ENCODE results near the gene IFT52.
"Not testable (repeated sequence)": the region's sequence is repeated elsewhere in the genome, so short reads cannot be mapped to it uniquely, and the experiment has no call there.

Gene IFT52

DNA sequence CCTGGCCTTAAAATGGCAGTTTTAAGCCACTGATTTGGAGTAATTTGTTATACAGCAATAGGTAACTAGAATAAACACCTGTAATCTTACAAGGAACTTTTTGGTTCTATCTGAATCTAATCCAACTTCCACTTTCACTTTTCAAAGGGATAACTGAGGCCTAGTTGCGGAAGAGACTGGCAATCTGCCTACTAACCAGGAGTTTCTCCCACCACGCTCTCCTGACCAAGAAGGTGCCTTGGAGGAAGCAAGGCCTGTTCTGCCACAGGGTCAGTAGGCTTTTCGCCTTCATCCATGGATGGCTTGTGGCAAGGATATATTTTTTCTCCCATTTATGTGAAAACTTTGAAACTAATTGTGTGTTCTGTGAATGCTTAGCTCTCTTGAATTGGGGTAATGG lies 63.2 kb downstream of the IFT52 start:
- no peak for ATAC-seq

DNA sequence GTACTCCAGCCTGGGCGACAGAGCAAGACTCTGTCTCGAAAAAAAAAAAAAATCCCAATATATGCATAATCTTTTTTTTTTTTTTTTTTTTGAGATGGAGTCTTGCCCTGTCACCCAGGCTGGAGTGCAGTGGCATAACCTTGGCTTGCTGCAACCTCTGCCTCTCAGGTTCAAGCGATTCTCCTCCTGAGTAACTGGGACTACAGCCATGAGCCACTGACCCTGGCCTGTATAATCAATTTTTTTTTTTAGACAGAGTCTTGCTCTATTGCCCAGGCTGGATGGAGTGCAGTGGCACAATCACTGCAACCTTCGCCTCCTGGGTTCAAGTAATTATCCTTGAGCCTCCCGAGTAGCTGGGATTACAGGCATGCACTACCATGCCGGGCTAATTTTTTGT lies 64.4 kb downstream of the IFT52 start:
- ATAC-seq: not testable (repeated sequence)

DNA sequence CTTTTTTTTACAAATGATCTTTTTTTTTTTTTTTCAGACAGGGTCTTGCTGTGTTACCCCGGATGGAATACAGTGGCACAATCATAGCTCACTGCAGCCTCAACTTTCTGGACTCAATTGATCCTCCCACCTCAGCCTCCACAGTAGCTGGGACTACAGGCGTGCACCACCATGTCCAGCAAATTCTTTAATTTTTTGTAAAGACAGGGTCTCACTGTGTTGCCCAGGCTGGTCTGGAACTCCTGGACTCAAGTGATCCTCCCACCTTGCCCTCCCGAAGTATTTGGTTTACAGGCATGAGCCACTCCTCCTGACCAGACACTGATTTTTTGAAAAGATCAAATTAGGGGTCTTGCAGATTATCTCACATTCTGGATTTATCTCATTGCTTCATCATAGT lies 65.2 kb downstream of the IFT52 start:
- ATAC-seq: no peak

DNA sequence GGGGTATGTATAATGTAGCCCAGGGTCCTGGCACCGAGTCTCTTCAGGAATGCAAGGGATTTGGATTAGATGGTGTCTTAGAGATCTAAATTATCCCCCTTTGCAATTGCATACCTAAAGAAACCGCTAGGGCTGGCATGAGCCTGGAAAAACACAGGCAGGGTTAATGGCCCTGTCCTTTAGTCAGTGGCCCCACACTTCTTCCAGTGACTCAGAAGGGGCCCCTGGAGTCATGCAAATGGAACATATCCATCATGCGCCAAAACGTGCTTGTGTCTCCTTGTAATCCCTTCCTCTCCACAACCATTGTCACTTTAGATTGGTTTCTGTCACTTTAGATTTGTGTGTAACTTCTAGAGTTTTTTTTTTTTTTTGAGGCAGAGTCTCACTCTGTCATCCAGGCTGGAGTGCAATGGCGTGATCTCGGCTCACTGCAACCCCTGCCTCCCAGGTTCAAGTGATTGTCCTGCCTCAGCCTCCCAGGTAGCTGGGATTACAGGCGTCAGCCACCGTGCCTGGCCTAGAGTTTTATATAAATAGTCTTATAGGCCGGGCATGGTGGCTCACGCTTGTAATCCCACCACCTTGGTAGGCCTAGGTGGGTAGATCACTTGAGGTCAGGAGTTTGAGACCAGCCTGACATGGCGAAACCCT lies 67.5 kb downstream of the IFT52 start:
- peak; percentile 72 to 74 for ATAC-seq

DNA sequence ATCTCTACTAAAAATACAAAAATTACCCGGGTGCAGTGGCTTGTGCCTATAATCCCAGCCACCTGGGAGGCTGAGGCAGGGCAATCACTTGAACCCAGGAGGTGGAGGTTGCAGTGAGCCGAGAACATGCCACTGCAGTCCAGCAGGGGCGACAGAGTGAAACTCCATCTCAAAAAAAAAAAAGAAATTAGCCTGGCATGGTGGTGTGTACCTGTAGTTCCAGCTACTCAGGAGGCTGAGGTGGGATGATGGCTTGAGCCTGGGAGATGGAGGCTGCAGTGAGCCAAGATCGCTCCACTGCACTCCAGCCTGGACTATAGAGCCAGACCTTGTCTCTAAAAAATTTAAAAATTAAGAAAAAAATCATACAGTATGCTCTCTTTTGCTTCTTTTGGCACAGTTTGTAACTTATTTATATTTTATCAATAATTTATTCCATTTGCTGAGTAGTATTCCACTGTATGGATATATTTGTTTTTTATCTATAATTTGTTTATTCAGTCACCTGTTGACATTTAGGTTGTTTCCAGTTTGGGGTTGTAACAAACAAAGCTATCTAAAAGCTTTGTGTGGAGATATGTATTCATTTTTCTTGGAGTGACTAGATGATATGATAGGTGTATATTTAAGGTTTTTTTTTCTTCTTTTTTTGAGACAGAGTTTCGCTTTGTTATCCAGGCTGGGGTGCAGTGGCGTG lies 68.1 kb downstream of the IFT52 start:
- no peak for ATAC-seq

DNA sequence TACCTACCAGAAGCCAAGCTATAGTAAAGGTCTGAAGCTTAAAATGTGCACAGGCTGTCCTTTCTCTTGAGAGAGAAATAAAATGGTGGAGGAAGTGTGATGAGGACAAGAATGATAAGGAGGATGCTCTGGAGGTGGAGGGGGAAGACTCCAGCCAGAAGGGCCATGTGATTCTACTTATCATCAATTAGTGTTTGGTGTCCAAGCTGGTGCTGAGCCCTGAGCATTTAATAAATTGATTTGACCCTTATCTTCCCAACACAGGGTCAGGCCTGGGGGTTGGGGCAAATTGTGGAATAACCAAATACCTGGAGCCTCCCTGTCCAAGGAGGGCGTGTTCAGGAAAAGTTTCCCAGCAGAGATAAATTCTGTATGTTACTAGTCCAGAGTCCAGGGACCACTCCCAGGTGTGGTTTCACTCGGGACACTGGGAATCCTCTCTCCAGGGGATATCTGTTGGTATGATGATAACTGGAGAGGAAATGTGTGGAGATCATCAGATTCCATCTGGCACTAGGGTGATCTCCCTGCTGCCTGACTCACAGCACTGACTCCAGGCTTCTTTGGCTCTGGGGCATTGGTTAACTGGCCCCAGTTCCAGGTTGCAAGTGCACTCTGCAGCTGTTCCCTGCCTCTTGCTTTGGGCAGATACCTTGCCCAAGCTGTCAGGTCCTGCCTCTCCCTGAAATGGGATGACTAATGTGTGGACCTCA lies 72.4 kb downstream of the IFT52 start:
- no peak for ATAC-seq

DNA sequence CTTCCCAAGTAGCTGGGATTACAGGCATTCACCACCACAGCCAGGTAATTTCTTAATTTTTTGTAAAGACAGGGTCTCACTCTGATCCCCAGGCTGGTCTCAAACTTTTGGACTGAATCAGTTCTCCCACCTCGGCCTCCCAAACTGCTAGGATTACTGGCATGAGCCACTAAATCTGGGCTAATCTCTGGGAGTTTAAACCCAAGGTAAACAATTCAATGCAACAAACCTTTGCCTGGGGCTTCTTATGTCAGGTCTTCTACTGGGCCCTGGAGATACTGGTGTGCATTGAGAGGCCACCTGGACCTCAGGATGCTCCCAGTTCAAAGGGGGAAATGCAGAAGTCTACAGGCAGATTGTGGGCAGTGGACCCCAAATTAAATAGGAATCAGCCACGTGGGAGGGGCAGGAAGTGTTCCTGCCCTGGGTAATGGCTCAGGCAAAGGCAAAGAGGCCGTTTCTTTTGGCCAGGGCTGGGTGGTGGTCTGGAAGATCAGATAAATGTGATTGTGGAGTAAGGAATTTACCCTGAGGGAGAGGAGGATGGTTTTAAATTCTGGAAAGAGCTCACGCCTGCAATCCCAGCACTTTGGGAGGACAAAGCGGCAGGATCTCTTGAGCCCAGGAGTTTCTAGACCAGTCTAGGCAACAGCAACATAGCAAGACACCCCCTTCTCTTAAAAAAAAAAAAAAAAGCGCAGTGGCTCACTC lies 74.9 kb downstream of the IFT52 start:
- ATAC-seq: no peak

DNA sequence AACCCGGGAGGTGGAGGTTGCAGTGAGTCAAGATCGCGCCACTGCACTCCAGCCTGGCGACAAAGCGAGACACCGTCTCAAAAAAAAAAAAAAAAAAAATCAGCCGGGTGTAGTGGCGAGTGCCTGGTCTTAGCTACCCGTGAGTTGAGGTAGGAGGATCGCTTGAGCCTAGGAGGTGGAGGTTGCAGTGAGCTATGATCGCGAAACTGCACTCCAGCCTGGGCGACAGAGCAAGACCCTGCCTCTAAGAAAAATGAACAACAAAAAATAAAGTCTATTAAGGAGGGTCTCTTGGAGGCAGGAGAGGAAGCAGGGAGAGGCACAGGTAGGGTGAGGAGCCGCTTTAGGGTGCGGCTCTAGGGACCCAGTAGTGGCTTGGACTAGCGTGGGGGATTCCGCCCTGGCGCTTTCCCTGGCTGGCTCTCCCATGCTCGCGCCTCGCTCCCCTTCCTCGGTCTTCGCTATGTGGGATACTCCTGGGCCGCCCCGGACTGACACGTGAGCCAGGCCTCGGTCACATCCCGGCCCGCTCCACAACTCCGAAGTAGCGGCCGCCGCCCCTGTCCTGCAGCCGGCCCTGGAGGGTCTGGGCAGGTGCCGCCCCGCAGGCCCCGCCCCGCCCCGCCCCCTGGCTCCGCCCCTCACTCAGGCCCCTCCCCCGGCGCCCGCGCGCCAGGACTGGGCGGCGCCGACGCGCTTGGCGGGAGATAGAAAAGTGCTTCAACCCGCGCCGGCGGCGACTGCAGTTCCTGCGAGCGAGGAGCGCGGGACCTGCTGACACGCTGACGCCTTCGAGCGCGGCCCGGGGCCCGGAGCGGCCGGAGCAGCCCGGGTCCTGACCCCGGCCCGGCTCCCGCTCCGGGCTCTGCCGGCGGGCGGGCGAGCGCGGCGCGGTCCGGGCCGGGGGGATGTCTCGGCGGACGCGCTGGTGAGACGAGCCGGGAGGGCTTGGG lies 75.9 kb downstream of the IFT52 start, which contains the start of gene MYBL2:
MYBL2 (plus strand) TSS at position 739 of the 953 bp plus-strand sequence; CDS start at position 909, 170 bp downstream.
- ATAC-seq: peak; percentile 93 to 94

DNA sequence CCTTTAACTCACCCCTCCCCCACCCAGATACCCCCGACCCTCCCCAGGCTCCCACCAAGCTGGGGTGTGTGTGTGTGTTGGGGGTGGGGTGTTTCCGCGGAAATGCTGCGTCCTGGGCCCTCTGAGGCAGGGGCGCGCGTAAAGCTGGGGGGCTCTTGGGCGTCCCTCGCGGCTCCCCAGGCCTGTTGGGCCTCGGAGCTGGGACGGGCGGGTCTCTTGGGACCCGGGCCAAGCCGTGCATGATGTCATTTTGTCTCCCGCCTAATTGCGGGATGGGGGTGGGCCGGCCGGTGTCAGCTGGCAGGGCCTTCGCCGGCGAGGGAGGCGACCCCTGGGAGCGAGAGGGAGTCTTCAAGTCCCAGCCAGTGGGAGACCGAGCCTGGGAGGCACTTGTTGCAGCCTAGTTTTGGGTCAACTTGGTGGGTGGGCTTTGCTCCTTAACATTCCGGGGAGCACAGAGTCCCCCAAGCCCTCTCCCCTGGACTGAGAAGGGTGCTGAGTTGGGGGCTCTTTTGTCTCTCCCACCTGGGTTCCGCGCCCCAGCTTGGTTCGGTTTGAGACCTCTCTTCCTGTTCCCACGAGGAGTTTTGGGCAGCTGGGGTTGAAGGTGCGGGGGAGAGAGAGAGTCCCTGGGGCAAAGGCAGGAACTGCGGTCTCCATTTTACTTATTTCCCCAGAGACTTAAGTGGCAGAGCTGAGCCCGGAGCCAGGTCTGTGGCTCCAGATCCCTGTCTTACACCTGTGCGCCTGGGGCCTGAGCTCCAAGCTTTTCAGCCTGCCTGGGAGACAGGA lies 76.8 kb downstream of the IFT52 start:
- no peak for ATAC-seq

DNA sequence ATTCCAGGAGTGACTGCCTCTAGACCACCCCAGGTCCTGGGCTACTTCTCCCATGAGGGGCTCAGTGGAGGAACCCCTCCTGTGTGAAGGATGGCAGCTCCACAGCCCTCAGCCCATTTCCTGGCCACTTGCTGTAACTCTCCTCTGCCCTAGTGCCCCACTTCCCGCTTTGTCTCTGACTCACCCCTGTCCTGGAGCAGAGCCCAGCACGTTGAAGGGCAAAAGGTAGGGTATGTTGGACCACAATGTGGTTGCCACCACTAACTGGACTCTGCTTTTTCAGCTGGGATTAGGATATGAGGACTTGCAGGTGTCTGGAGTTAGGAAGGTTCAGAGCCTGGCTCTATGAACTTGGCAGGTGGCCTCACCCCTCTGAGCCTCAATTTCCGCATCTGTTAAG lies 78.6 kb downstream of the IFT52 start:
- no peak for ATAC-seq

DNA sequence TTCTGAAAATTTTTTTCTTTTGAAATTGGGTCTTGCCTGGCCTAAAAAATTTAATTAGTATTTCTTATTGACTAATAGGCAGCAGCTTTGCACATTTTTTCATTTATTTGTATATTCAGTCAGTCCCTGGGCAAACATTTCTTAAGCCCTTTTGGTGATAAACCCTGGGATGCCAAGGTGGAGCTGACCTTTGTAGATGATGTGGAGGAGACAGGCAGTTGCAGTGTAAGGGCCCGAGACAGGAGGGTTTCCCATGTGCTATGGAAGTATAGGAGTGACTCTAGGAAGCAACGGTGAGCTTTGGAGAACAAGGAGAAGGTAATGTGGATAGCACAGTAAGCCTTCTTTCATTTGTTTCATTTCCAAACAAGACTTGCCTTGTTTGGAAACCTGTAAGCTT lies 79.7 kb downstream of the IFT52 start:
- ATAC-seq: no peak

DNA sequence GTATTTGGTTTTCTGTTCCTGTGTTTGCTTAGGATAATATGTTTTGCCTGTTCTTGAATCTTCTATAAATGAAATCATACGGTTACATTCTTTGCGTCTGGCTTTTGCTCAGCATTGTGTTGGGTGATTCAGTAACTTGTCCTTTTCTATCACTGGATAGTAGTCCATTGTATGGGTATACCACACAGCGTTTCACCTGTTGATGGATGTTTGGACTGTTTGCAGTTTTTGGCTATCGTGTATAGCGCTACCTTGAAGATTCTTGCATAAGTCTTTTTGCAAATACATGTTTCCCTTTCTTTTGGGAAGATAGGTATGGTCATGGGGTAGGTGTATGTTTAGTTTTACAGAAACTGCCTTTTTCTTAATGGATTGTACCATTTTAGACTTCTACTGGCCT lies 85.6 kb downstream of the IFT52 start:
- ATAC-seq: no peak

DNA sequence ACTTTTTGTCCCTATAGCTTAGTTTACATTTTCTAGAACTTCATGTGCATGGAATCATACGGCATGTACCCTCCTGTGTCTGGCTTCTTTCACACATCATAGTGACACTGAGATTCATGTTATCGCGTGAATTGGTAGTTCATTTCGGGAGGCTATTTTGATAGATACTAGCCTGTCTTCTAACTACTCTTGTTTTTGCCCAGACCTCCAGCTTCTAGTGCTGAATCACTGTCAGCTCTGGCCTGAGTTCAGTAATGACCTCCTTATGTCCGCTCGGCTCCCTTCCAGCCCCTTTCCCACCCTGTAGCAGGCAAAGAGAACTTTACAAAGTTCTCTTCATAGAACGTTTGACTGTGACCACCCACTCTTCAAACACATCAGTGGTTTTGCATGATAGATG lies 90.2 kb downstream of the IFT52 start:
- ATAC-seq: no peak

DNA sequence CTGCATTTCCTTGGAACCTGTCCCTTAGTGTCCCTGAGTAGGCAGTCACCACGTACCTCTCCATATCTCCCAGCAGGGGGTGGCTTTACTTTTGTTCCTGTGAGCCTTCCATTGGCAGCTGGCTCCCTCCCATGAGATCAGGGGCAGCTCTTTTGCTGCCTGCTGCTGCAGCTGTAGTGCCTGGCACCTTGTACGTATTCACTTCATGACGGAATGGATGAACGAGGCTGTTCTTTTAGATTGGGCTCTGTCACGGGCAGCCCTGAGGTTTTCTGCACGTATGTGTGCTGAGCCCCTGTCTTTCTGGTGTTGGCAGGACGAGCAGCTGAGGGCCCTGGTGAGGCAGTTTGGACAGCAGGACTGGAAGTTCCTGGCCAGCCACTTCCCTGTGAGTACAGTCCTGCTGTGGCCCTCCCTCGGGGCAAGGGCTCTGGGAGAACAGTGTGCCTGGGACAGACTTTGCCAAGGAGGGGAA lies 90.8 kb downstream of the IFT52 start:
- peak in 1 of 2 donors; percentile 37 for ATAC-seq

DNA sequence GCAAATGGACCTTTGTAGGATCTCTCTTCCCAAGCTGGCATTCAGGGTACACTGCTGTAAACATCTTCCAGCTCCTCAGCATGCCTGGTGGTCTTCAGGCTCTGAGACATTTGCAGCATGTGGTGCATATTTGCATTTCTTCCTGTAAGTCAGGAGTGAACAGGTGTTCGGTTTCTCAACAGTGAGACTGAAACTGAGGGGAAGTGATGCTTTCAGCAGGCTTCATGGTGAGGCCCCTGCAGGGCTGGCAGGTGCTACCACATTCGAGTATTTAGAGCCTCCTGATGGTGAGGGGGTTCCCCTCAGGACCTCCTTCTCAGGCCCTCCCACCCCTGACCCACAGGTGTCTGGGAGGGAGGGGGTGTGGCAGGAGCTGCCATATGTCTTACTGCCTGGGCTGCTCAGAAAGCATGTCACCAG lies 91.3 kb downstream of the IFT52 start:
- ATAC-seq: peak; percentile 77 to 80

DNA sequence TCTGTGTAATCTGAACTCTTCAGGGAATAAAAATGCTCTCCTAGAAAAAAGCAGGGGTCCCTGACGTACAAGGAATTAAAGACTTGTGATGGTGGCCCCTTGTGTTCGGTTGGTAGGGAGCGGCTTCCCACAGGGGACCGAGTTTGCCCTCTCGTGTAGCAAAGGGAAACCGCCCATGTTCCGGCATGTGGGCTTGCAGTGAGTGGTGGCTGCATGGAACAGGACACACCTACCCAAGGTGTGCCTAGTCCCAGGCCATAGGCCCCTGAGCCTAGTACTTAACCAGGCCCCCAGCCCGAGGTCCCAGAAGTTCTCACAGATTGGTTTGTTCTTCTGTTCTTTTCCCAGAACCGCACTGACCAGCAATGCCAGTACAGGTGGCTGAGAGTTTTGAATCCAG lies 91.7 kb downstream of the IFT52 start:
- ATAC-seq: no peak

DNA sequence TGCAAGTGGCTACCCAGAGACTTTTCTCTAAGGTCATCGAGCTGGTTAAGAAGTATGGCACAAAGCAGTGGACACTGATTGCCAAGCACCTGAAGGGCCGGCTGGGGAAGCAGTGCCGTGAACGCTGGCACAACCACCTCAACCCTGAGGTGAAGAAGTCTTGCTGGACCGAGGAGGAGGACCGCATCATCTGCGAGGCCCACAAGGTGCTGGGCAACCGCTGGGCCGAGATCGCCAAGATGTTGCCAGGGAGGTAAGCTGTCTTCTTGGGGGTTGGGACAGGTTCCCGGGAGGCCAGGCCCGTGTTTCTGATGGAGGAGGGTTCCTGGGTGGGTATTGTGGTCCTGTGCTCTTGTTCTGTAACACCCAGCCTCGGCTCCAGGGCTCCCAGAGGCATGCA lies 96.1 kb downstream of the IFT52 start:
- ATAC-seq: no peak

DNA sequence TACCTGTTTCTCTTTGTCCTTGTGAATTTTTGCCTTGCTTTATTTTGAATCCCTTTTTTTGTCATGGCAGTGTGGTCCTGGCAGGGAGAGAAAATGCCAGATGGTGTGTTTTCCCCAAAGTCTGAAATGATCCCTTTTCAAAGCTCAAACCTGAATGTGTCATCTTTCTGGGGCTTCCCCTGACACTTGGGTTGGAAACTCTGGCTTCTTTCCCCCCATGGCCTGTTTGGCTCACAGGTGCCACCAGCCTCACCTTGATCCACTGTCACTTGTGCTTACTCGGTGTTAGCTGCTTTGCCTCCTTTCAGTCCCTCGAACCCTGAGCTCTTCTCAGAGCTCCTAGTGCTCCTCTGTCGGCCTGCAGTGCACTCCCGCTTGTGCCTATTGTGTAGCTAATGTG lies 98.4 kb downstream of the IFT52 start:
- ATAC-seq: peak in 1 of 2 donors; percentile 33

DNA sequence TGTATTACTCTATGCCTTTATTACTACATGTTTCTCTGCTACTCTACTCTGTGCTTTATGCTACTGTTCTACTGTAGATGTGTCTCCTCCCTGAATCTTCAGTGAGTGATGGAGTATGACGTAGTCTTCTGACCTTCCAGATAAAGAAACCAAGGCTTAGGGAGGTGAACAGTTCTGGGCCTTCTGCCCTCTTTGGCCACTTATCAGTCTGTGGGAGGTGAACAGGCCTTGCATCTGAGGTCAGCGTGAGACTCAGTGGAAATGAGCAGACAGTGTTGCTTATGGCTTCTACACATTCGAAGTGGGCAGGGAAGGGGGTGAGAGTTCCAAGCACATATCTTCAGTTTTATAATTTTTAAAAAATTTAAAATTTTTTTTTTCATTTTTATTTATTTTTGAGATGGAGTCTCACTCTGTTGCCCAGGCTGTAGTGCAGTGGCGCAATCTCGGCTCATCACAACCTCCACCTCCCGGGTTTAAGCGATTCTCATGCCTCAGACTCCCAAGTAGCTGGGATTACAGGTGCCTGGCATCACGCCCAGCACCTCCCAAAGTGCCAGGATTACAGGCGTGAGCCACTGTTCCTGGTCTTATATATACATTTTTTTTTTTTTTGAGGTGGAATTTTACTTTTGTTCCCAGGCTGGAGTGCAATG lies 100.3 kb downstream of the IFT52 start:
- ATAC-seq: no peak

DNA sequence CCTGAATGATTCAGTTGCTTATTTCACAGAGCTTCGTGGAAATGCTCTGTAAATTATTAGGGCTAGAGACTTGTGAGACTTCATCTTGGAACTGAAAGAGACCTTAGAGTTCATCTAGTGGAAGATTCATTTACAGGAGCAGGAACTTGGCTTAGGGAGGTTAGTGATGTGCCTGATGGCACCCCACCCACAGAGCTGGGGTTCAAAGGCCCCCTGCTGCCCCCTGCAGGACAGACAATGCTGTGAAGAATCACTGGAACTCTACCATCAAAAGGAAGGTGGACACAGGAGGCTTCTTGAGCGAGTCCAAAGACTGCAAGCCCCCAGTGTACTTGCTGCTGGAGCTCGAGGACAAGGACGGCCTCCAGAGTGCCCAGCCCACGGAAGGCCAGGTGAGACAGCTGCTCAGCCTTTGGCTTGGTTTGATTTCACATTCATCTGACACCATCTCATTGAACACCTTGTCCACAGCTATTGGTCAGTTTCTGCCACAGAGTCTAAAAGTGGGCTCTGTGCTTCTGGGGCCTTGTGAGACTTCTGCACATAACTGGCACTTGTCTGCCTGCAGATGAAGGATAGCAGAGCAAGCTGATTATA lies 101.3 kb downstream of the IFT52 start:
- peak; percentile 17 to 74 for ATAC-seq
